ENCODE results near the gene LRRC27.

GRCh38 chr10:132404169-132404880 is 72.3 kb downstream of the LRRC27 start:
- TF ChIP-seq CTCF (conservative IDR thresholded peaks at IDR 0.05; ENCODE audit: low read depth, low read length): no peak
- no peak for TF ChIP-seq EZH2phosphoT487 (IDR thresholded peaks at IDR 0.05; ENCODE audit: borderline replicate concordance, low read length)
